Measurements from ENCODE around the gene DCAF11.

Gene DCAF11

GRCh38 chr14:24074625-24075484 is 39.7 kb upstream of the DCAF11 start:
- no peak for ATAC-seq (ENCODE audit: low read depth)

GRCh38 chr14:24075485-24076301 is 38.9 kb upstream of the DCAF11 start:
- Histone ChIP-seq H3K27ac (ENCODE audit: poor library complexity, severe bottlenecking) (no peak overlapping the region), H3K4me1 (ENCODE audit: insufficient read depth, poor library complexity, severe bottlenecking) (no peaks in the 10 kb centered on the region), H3K9me3 (ENCODE audit: severe bottlenecking) (no peaks in the 10 kb centered on the region), H3K4me3 (ENCODE audit: severe bottlenecking) (no peak overlapping the region), H3K27me3 (ENCODE audit: insufficient read depth, poor library complexity, severe bottlenecking) (no peaks in the 10 kb centered on the region), H3K36me3 (ENCODE audit: low read depth) (no peaks in the 10 kb centered on the region)
- no peak for TF ChIP-seq CTCF (IDR thresholded peaks at IDR 0.05; ENCODE audit: poor library complexity, severe bottlenecking)
- no peak for DNase-seq (ENCODE audit: low spot score)
- ATAC-seq (ENCODE audit: low read depth), result no peak

More at GRCh38 chr14:24074625-24075484, 39.7 kb upstream of the DCAF11 start:
- no peak overlapping the region for H3K27ac ChIP-seq (ENCODE audit: poor library complexity, severe bottlenecking)
- H3K4me1 ChIP-seq (ENCODE audit: insufficient read depth, poor library complexity, severe bottlenecking), result no peaks in the 10 kb centered on the region
- DNase-seq (ENCODE audit: low spot score), result no peak
- no peak for TF ChIP-seq CTCF (IDR thresholded peaks at IDR 0.05; ENCODE audit: poor library complexity, severe bottlenecking)
- no peaks in the 10 kb centered on the region for H3K36me3 ChIP-seq (ENCODE audit: low read depth)
- H3K9me3 ChIP-seq (ENCODE audit: severe bottlenecking), result no peaks in the 10 kb centered on the region
- H3K27me3 ChIP-seq (ENCODE audit: insufficient read depth, poor library complexity, severe bottlenecking), result no peaks in the 10 kb centered on the region
- H3K4me3 ChIP-seq (ENCODE audit: severe bottlenecking), result no peak overlapping the region

GRCh38 chr14:24076302-24076601 is 38.3 kb upstream of the DCAF11 start:
- no peak for TF ChIP-seq CTCF (IDR thresholded peaks at IDR 0.05; ENCODE audit: poor library complexity, severe bottlenecking)
- no peak for ATAC-seq (ENCODE audit: low read depth)

GRCh38 chr14:24077086-24077485 is 37.5 kb upstream of the DCAF11 start:
- Histone ChIP-seq H3K27me3 (ENCODE audit: insufficient read depth, poor library complexity, severe bottlenecking) (no peaks in the 10 kb centered on the region), H3K36me3 (ENCODE audit: low read depth) (no peaks in the 10 kb centered on the region), H3K4me3 (ENCODE audit: severe bottlenecking) (no peak overlapping the region), H3K27ac (ENCODE audit: poor library complexity, severe bottlenecking) (no peak overlapping the region), H3K9me3 (ENCODE audit: severe bottlenecking) (no peaks in the 10 kb centered on the region), H3K4me1 (ENCODE audit: insufficient read depth, poor library complexity, severe bottlenecking) (no peaks in the 10 kb centered on the region)
- no peak for DNase-seq (ENCODE audit: low spot score)
- ATAC-seq (ENCODE audit: low read depth), result no peak
- TF ChIP-seq CTCF (IDR thresholded peaks at IDR 0.05; ENCODE audit: poor library complexity, severe bottlenecking), result no peak

More at GRCh38 chr14:24076302-24076601, 38.3 kb upstream of the DCAF11 start:
- no peaks in the 10 kb centered on the region for H3K4me1 ChIP-seq (ENCODE audit: insufficient read depth, poor library complexity, severe bottlenecking)
- H3K27ac ChIP-seq (ENCODE audit: poor library complexity, severe bottlenecking), result no peak overlapping the region
- no peaks in the 10 kb centered on the region for H3K27me3 ChIP-seq (ENCODE audit: insufficient read depth, poor library complexity, severe bottlenecking)
- no peaks in the 10 kb centered on the region for H3K36me3 ChIP-seq (ENCODE audit: low read depth)
- H3K4me3 ChIP-seq (ENCODE audit: severe bottlenecking), result no peak overlapping the region
- no peak for DNase-seq (ENCODE audit: low spot score)
- H3K9me3 ChIP-seq (ENCODE audit: severe bottlenecking), result no peaks in the 10 kb centered on the region
